ENCODE measurements around the gene ZNF785. TPM values are rescaled to one million over a fixed set of nuclear protein-coding genes. Genes with fewer than 3 reads are reported as not detected.
"Not testable (repeated sequence)": the region's sequence is repeated elsewhere in the genome, so short reads cannot be mapped to it uniquely, and the experiment has no call there.

ZNF785 gene
- total RNA-seq, 1 donor from 2014 or later, result 16.3 TPM

DNA sequence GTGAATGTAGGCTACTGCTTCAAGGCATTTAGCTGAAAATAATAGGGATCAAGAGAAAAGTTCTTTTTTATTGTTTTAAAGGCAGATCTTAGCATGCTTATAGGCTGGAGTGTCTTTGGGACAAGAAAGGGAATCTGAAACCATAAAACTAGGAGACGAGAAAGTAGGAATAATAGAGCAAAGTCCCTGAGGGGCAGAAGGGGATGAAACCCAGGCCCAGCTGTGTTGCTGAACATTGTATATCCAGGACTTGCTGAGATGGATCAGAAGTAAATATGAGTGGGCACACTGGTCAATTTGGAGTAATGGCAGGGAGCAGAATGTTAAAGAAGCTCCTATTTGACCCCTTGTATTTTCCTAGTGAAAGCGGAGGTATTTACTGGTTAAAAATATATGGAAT lies 15.4 kb upstream of the ZNF785 start:
- TF ChIP-seq, protein P1, sequence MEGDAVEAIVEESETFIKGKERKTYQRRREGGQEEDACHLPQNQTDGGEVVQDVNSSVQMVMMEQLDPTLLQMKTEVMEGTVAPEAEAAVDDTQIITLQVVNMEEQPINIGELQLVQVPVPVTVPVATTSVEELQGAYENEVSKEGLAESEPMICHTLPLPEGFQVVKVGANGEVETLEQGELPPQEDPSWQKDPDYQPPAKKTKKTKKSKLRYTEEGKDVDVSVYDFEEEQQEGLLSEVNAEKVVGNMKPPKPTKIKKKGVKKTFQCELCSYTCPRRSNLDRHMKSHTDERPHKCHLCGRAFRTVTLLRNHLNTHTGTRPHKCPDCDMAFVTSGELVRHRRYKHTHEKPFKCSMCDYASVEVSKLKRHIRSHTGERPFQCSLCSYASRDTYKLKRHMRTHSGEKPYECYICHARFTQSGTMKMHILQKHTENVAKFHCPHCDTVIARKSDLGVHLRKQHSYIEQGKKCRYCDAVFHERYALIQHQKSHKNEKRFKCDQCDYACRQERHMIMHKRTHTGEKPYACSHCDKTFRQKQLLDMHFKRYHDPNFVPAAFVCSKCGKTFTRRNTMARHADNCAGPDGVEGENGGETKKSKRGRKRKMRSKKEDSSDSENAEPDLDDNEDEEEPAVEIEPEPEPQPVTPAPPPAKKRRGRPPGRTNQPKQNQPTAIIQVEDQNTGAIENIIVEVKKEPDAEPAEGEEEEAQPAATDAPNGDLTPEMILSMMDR (IDR thresholded peaks at IDR 0.05), result no peak
- H3K36me3 ChIP-seq, result peaks cover 38% of the 10 kb centered on the region
- DNase-seq (no peak), ATAC-seq (no peak)
- no peak overlapping the region for H3K4me3 ChIP-seq
- H3K4me1 ChIP-seq, result peaks cover 3% of the 10 kb centered on the region
- no peaks in the 10 kb centered on the region for H3K27me3 ChIP-seq
- no peaks in the 10 kb centered on the region for H3K9me3 ChIP-seq
- intact Hi-C loops (cut with DNase I), result no loop called here
- H3K27ac ChIP-seq, result no peak overlapping the region

GRCh38 chr16:30600215-30600614 lies 14.7 kb upstream of the ZNF785 start:
- Histone ChIP-seq H3K4me3 (no peak overlapping the region), H3K27ac (no peak overlapping the region), H3K9me3 (no peaks in the 10 kb centered on the region), H3K36me3 (peaks cover 31% of the 10 kb centered on the region), H3K27me3 (no peaks in the 10 kb centered on the region), H3K4me1 (peaks cover 3% of the 10 kb centered on the region)
- ATAC-seq, result no peak
- intact Hi-C loops (cut with DNase I), result no loop called here
- TF ChIP-seq, protein P1 (IDR thresholded peaks at IDR 0.05), result no peak
- no peak for DNase-seq

GRCh38 chr16:30592871-30593270 lies 7.4 kb upstream of the ZNF785 start:
- no peaks in the 10 kb centered on the region for H3K27me3 ChIP-seq
- TF ChIP-seq, protein P1 (IDR thresholded peaks at IDR 0.05), result no peak
- H3K9me3 ChIP-seq, result no peaks in the 10 kb centered on the region
- no peaks in the 10 kb centered on the region for H3K4me1 ChIP-seq
- DNase-seq, result no peak
- intact Hi-C loops (cut with DNase I), result no loop called here
- H3K36me3 ChIP-seq, result no peaks in the 10 kb centered on the region
- H3K27ac ChIP-seq, result no peak overlapping the region
- ATAC-seq, result no peak
- no peak overlapping the region for H3K4me3 ChIP-seq

GRCh38 chr16:30590869-30591268 lies 5.4 kb upstream of the ZNF785 start:
- intact Hi-C loops (cut with DNase I), result not testable (repeated sequence)

DNA sequence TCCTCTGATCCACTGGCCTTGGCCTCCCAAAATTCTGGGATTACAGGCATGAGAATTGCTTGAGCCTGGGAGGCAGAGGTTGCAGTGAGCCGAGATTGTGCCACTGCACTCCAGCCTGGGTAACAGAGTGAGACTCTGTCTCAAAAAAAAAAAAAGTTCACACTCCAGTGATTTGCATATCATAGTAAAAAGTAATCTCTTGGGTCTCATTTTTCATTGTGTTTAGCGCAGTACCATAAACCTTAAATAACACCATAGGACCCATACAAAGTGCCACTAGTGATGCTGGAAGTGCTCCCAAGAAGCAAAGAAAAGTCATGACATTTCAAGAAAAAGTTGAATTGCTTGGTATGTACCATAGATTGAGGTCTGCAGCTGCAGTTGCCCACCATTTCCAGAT lies 4.1 kb upstream of the ZNF785 start:
- DNase-seq; ATAC-seq; H3K27ac ChIP-seq; H3K36me3 ChIP-seq; H3K4me3 ChIP-seq; H3K27me3 ChIP-seq; intact Hi-C loops (cut with DNase I); H3K9me3 ChIP-seq; H3K4me1 ChIP-seq: not testable (repeated sequence)

More at GRCh38 chr16:30590869-30591268, 5.4 kb upstream of the ZNF785 start:
- not testable (repeated sequence) for H3K4me1 ChIP-seq, ATAC-seq, H3K27ac ChIP-seq, H3K4me3 ChIP-seq, DNase-seq, H3K36me3 ChIP-seq, H3K9me3 ChIP-seq, H3K27me3 ChIP-seq

- no peak for ATAC-seq
- intact Hi-C loops (cut with DNase I), result no loop called here
Observed at GRCh38 chr16:30588651-30589050, 3.2 kb upstream of the ZNF785 start.

More at GRCh38 chr16:30588651-30589050, 3.2 kb upstream of the ZNF785 start:
- peaks cover 14% of the 10 kb centered on the region for H3K4me1 ChIP-seq
- H3K36me3 ChIP-seq, result no peaks in the 10 kb centered on the region
- no peaks in the 10 kb centered on the region for H3K27me3 ChIP-seq
- H3K9me3 ChIP-seq, result no peaks in the 10 kb centered on the region
- TF ChIP-seq, protein P1 (IDR thresholded peaks at IDR 0.05), result no peak
- no peak overlapping the region for H3K4me3 ChIP-seq
- H3K27ac ChIP-seq, result no peak overlapping the region
- no peak for DNase-seq
